IMR-90 (cell line): Measurements from ENCODE around the gene ZNF80. TPM values are rescaled to one million over a fixed set of nuclear protein-coding genes. Genes with fewer than 3 reads are reported as not detected.
"Not testable (repeated sequence)": the region's sequence is repeated elsewhere in the genome, so short reads cannot be mapped to it uniquely, and the experiment has no call there.

Experiments used
- ATAC-seq: fragments of 200-7000 bp; cut with Tn5 transposase; 2 replicates; pipeline ENCODE4 v1.9.1; 2020; ENCODE audit warnings: low read depth, mild to moderate bottlenecking, moderate library complexity
- BruUV-seq: library from RNA; stranded (reverse); fragments of 400-500 nt; replicated peaks from 2 replicates; lab custom pipeline; 2021; lab: Mats Ljungman, UMichigan
- CTCF ChIA-PET: fragments of 300-600 bp; formaldehyde crosslinking; extraction: SDS; loops from one replicate; lab custom pipeline; 2021; ENCODE audit warnings: antibody characterized with exemption; lab: Yijun Ruan, JAX
- POLR2A ChIA-PET: fragments of 300-600 bp; sonication (Branson Sonifier 250); formaldehyde crosslinking; loops from one replicate; lab custom pipeline; 2022; ENCODE audit warnings: antibody characterized with exemption; ENCODE audit not compliant: unreplicated experiment; lab: Charles Lee
- DNase-seq: peaks from one replicate; pipeline ENCODE4 v3.0.0; 2013
- H2AFZ ChIP-seq: replicated peaks from 2 replicates; pipeline ENCODE3; 2013; ENCODE audit warnings: low read length, mild to moderate bottlenecking; ENCODE audit not compliant: poor library complexity
- H2AK5ac ChIP-seq: 2 replicates; pipeline ENCODE4 v1.6.1; 2013; ENCODE audit warnings: low read depth, low read length, inconsistent platforms
- H2AK9ac ChIP-seq: replicated peaks from 2 replicates; pipeline ENCODE3; 2013; ENCODE audit warnings: mild to moderate bottlenecking, low read depth, low read length, moderate library complexity; ENCODE audit not compliant: poor library complexity
- H2BK120ac ChIP-seq: 2 replicates; pipeline ENCODE4 v1.6.1; 2013; ENCODE audit warnings: low read depth, low read length, inconsistent platforms
- H2BK15ac ChIP-seq: 3 replicates; pipeline ENCODE4 v1.6.1; 2013; ENCODE audit warnings: low read depth, low read length, inconsistent platforms
- H2BK20ac ChIP-seq: 2 replicates; pipeline ENCODE4 v1.6.1; 2013; ENCODE audit warnings: low read depth, mild to moderate bottlenecking, inconsistent platforms, low read length, moderate library complexity
- H2BK5ac ChIP-seq: 2 replicates; pipeline ENCODE4 v1.6.1; 2013; ENCODE audit warnings: mild to moderate bottlenecking, low read depth, low read length, inconsistent platforms; ENCODE audit not compliant: poor library complexity, severe bottlenecking
- H3K14ac ChIP-seq: replicated peaks from 2 replicates; pipeline ENCODE4 v1.6.1; 2013; ENCODE audit warnings: low read depth, low read length, inconsistent platforms
- H3K18ac ChIP-seq: 2 replicates; pipeline ENCODE4 v1.6.1; 2013; ENCODE audit warnings: low read depth, low read length, control low read depth
- H3K23ac ChIP-seq: 2 replicates; pipeline ENCODE4 v1.6.1; 2013; ENCODE audit warnings: low read depth, low read length, inconsistent platforms
- H3K27ac ChIP-seq: 2 replicates; pipeline ENCODE4 v1.5.1; 2013; ENCODE audit warnings: mild to moderate bottlenecking, control low read depth, low read length; ENCODE audit not compliant: insufficient read depth
- H3K27me3 ChIP-seq: 2 replicates; pipeline ENCODE4 v1.6.1; 2013; ENCODE audit warnings: low read length; ENCODE audit not compliant: control insufficient read depth, insufficient read depth
- H3K36me3 ChIP-seq: 2 replicates; pipeline ENCODE4 v1.6.1; 2013; ENCODE audit warnings: low read length, mixed read lengths; ENCODE audit not compliant: control insufficient read depth, insufficient read depth
- H3K4ac ChIP-seq: 2 replicates; pipeline ENCODE4 v1.6.1; 2013; ENCODE audit warnings: low read depth, low read length, inconsistent platforms
- H3K4me1 ChIP-seq: 2 replicates; pipeline ENCODE4 v1.6.1; 2013; ENCODE audit warnings: low read length, mixed read lengths; ENCODE audit not compliant: control insufficient read depth, insufficient read depth
- H3K4me2 ChIP-seq: 2 replicates; pipeline ENCODE4 v1.6.1; 2013; ENCODE audit warnings: low read depth, mild to moderate bottlenecking, control low read depth, low read length, moderate library complexity
- H3K4me3 ChIP-seq: 2 replicates; pipeline ENCODE4 v1.5.1; 2013; ENCODE audit warnings: low read depth, mild to moderate bottlenecking, control low read depth, low read length, moderate library complexity; ENCODE audit not compliant: insufficient read depth
- H3K56ac ChIP-seq: 2 replicates; pipeline ENCODE4 v1.6.1; 2013; ENCODE audit warnings: low read length, inconsistent platforms; ENCODE audit not compliant: insufficient read depth; ENCODE audit errors: extremely low read depth
- H3K79me1 ChIP-seq, 2 experiments: 2 replicates each; pipeline ENCODE4 v1.6.1; 2013; ENCODE audit warnings: low read length in 2 of 2, inconsistent platforms in 1 of 2, low read depth in 1 of 2
- H3K9ac ChIP-seq: 2 replicates; pipeline ENCODE4 v1.6.1; 2013; ENCODE audit warnings: low read depth, low read length, control low read depth
- H3K9me1 ChIP-seq: 2 replicates; pipeline ENCODE4 v1.6.1; 2013; ENCODE audit warnings: low read length, inconsistent platforms; ENCODE audit not compliant: insufficient read depth
- H3K9me3 ChIP-seq: 2 replicates; pipeline ENCODE4 v1.6.1; 2013; ENCODE audit warnings: low read length; ENCODE audit not compliant: control insufficient read depth, insufficient read depth
- H4K20me1 ChIP-seq: 2 replicates; pipeline ENCODE4 v1.6.1; 2013; ENCODE audit warnings: low read length, inconsistent platforms; ENCODE audit not compliant: insufficient read depth
- H4K5ac ChIP-seq: 2 replicates; pipeline ENCODE4 v1.6.1; 2013; ENCODE audit warnings: mild to moderate bottlenecking, low read depth, low read length, control low read depth
- H4K8ac ChIP-seq, 2 experiments: 2 replicates each; pipeline ENCODE4 v1.6.1; 2013; ENCODE audit warnings: low read depth in 2 of 2, low read length in 2 of 2, control low read depth in 1 of 2, inconsistent platforms in 1 of 2
- H4K91ac ChIP-seq: 2 replicates; pipeline ENCODE4 v1.6.1; 2013; ENCODE audit warnings: low read depth, low read length, inconsistent platforms; ENCODE audit not compliant: insufficient read depth
- CEBPB ChIP-seq: IDR thresholded peaks from 2 replicates; pipeline ENCODE4 v1.6.1; 2012; ENCODE audit warnings: low read depth, low read length, improper control_type of control experiment
- FOS ChIP-seq: fragments of 150-350 bp; IDR thresholded peaks from 2 replicates; pipeline ENCODE4 v1.6.1; 2016; ENCODE audit warnings: low read depth, low read length
- POLR2A ChIP-seq: IDR thresholded peaks from 2 replicates; pipeline ENCODE4 v1.6.1; 2012; ENCODE audit warnings: mild to moderate bottlenecking, low read depth, low read length
- RAD21 ChIP-seq: IDR thresholded peaks from 2 replicates; pipeline ENCODE4 v1.6.1; 2012; ENCODE audit warnings: low read length, improper control_type of control experiment
- RCOR1 ChIP-seq: IDR thresholded peaks from 2 replicates; pipeline ENCODE4 v1.6.1; 2012; ENCODE audit warnings: mild to moderate bottlenecking, low read length, improper control_type of control experiment; ENCODE audit not compliant: insufficient replicate concordance
- SMC3 ChIP-seq: fragments of 150-350 bp; IDR thresholded peaks from 2 replicates; pipeline ENCODE4 v1.6.1; 2016; ENCODE audit warnings: low read depth, mild to moderate bottlenecking, antibody characterized with exemption, low read length, moderate library complexity
- WGBS, 2 experiments: methylation state at CpG; one replicate each; pipeline versions ENCODE4 v1.1.5 to v1.1.7; 2013; ENCODE audit warnings: missing lambda C conversion rate in 2 of 2; ENCODE audit not compliant: insufficient read length in 1 of 2; ENCODE audit errors: extremely low coverage in 2 of 2; 5-methylcytosine and 5-hydroxymethylcytosine counted together
- dilution Hi-C: fragments of 300-500 bp; cut with HindIII; formaldehyde crosslinking; loops from one replicate; pipeline ENCODE4 v1.14.3; 2018; ENCODE audit warnings: low sequenced_read_pairs; ENCODE audit not compliant: unreplicated experiment
- in situ Hi-C: fragments of 300-500 bp; cut with MboI; formaldehyde crosslinking; loops from 3 replicates; pipeline ENCODE4 v1.14.3; 2019; ENCODE audit warnings: low sequenced_read_pairs, inconsistent platforms, mixed read lengths
- intact Hi-C: fragments of 100-400 bp; cut with micrococcal nuclease; formaldehyde crosslinking; loops from 2 replicates; pipeline ENCODE4 v1.10.0; 2022
- polyA plus RNA-seq, 3 experiments: library from polyadenylated mRNA; depleted of rRNA; stranded (reverse); fragments of >200 nt; gene quantifications; 2 replicates each; pipeline ENCODE4 v1.2.3, GENCODE V29; 2012; ENCODE audit warnings: low replicate concordance in 1 of 3
- total RNA-seq: library from RNA; depleted of rRNA; stranded (reverse); fragments of >200 nt; gene quantifications from 2 replicates; pipeline ENCODE4 v1.2.3, GENCODE V29; 2012
- TF ChIP-seq, protein P1 (sequence below): fragments of 150-350 bp; IDR thresholded peaks from 2 replicates; pipeline ENCODE4 v1.6.1; 2016; ENCODE audit warnings: low read depth, mild to moderate bottlenecking, low read length, moderate library complexity, borderline replicate concordance

ZNF80 gene
- total and polyA plus RNA-seq, 2 of the 4 experiments (the other 2 are of a cell fraction), result not detected

GRCh38 chr3:114284644-114285043 is 47.3 kb upstream of the ZNF80 start:
- Histone ChIP-seq H3K27me3 (no peaks in the 10 kb centered on the region; the same call in 1 of the 2 replicates), H2BK5ac (no peak overlapping the region), H4K20me1 (no peaks in the 10 kb centered on the region), H3K18ac (no peak overlapping the region), H2AFZ (no peak overlapping the region), H2AK5ac (no peak overlapping the region), H4K8ac (no peak overlapping the region), H3K79me1 (no peaks in the 10 kb centered on the region), H3K9me3 (no peaks in the 10 kb centered on the region), H3K4ac (no peak overlapping the region), H3K23ac (no peak overlapping the region), H4K91ac (no peak overlapping the region), H3K36me3 (no peaks in the 10 kb centered on the region), H3K4me1 (no peaks in the 10 kb centered on the region), H3K4me3 (no peak overlapping the region), H4K5ac (no peak overlapping the region), H3K9me1 (no peaks in the 10 kb centered on the region), H3K9ac (no peak overlapping the region), H3K14ac (no peak overlapping the region), H3K4me2 (no peak overlapping the region), H2AK9ac (no peak overlapping the region), H2BK120ac (no peak overlapping the region), H3K56ac (no peak overlapping the region), H3K27ac (no peak overlapping the region), H2BK20ac (no peak overlapping the region), H2BK15ac (no peak overlapping the region)
- TF ChIP-seq SMC3, result no peak
- TF ChIP-seq FOS, result no peak
- peak; percentile 74 for TF ChIP-seq CEBPB
- TF ChIP-seq RCOR1, result no peak
- TF ChIP-seq, protein P1, sequence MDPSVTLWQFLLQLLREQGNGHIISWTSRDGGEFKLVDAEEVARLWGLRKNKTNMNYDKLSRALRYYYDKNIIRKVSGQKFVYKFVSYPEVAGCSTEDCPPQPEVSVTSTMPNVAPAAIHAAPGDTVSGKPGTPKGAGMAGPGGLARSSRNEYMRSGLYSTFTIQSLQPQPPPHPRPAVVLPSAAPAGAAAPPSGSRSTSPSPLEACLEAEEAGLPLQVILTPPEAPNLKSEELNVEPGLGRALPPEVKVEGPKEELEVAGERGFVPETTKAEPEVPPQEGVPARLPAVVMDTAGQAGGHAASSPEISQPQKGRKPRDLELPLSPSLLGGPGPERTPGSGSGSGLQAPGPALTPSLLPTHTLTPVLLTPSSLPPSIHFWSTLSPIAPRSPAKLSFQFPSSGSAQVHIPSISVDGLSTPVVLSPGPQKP, result no peak
- no peak for TF ChIP-seq RAD21
- no peak for TF ChIP-seq POLR2A
- intact Hi-C loops, result no loop called here
- CTCF ChIA-PET, result no interaction called here
- WGBS, 2 experiments, result no CpG with 5 or more reads among the region's 1 CpG
- dilution Hi-C loops, result no loop called here
- no peak for ATAC-seq
- POLR2A ChIA-PET, result no interaction called here
- in situ Hi-C loops, result no loop called here
- no peak for DNase-seq
- no TSS peak for BruUV-seq

DNA sequence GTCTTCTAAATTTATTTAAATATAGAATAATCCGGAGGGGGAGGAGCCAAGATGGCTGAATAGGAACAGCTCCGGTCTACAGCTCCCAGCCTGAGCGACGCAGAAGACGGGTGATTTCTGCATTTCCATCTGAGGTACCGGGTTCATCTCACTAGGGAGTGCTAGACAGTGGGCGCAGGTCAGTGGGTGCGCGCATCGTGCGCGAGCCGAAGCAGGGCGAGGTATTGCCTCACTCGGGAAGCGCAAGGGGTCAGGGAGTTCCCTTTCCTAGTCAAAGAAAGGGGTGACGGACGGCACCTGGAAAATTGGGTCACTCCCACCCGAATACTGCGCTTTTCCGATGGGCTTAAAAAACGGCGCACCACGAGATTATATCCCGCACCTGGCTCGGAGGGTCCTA is 39.5 kb upstream of the ZNF80 start:
- H3K9me1 ChIP-seq, H2BK5ac ChIP-seq, in situ Hi-C loops, H4K8ac ChIP-seq, H3K23ac ChIP-seq, DNase-seq, H2AFZ ChIP-seq, BruUV-seq, H3K9ac ChIP-seq, H3K4ac ChIP-seq, H3K56ac ChIP-seq, H4K91ac ChIP-seq, H3K9me3 ChIP-seq, H3K27ac ChIP-seq, H2AK5ac ChIP-seq, H3K4me3 ChIP-seq, POLR2A ChIA-PET, intact Hi-C loops, H2BK120ac ChIP-seq, CTCF ChIA-PET, ATAC-seq, H3K18ac ChIP-seq, H3K79me1 ChIP-seq, H3K14ac ChIP-seq, H2AK9ac ChIP-seq, H3K27me3 ChIP-seq, H3K36me3 ChIP-seq, H4K5ac ChIP-seq, H3K4me1 ChIP-seq, dilution Hi-C loops, H4K20me1 ChIP-seq, H3K4me2 ChIP-seq, H2BK15ac ChIP-seq, H2BK20ac ChIP-seq: not testable (repeated sequence)
- no CpG with 5 or more reads among the region's 26 CpGs for WGBS, 2 experiments
